ENCODE measurements around the gene ETNK2. TPM values are rescaled to one million over a fixed set of nuclear protein-coding genes. Genes with fewer than 3 reads are reported as not detected.
"Not testable (repeated sequence)": the region's sequence is repeated elsewhere in the genome, so short reads cannot be mapped to it uniquely, and the experiment has no call there.

The ETNK2 gene
- total RNA-seq, 1 donor from 2014 or later, result 13.5 TPM

GRCh38 chr1:204098683-204099082 is 53.2 kb downstream of the ETNK2 start:
- DNase-seq (ENCODE audit: low spot score), result no peak

DNA sequence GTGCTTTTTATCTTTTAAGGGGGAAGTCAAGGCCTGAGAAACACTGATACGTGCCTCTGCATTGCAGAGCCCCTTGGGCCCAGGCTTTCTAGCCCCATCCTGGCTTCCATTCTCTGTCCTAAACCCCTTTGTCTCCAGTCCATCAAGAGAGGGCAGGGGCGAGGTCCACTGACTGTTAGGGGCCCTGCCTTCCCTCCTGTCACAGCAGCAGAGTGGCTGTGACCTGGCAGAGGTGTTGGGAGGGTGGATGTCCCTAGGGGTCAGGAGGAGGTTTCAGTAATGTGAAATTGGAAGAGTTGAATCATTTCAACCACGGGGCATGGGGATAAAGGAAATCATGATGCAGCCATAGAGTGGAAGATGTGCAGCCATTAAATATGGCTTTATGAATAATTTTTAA is 54.9 kb downstream of the ETNK2 start:
- no peak for DNase-seq (ENCODE audit: low spot score)

GRCh38 chr1:204094856-204095634 is 56.8 kb downstream of the ETNK2 start:
- no peak for DNase-seq (ENCODE audit: low spot score)

GRCh38 chr1:204094313-204094729 is 57.5 kb downstream of the ETNK2 start:
- no peak for DNase-seq (ENCODE audit: low spot score)

GRCh38 chr1:204093781-204094180 is 58.1 kb downstream of the ETNK2 start:
- no peak for DNase-seq (ENCODE audit: low spot score)

- no peak for DNase-seq (ENCODE audit: low spot score)
These were observed 58.5 kb downstream of the ETNK2 start for GRCh38 chr1:204093421-204093717.

- no peak for DNase-seq (ENCODE audit: low spot score)
These were observed 59.0 kb downstream of the ETNK2 start for GRCh38 chr1:204092632-204093420.

- DNase-seq (ENCODE audit: low spot score), result no peak
These were observed 60.0 kb downstream of the ETNK2 start for GRCh38 chr1:204091787-204092312.

DNA sequence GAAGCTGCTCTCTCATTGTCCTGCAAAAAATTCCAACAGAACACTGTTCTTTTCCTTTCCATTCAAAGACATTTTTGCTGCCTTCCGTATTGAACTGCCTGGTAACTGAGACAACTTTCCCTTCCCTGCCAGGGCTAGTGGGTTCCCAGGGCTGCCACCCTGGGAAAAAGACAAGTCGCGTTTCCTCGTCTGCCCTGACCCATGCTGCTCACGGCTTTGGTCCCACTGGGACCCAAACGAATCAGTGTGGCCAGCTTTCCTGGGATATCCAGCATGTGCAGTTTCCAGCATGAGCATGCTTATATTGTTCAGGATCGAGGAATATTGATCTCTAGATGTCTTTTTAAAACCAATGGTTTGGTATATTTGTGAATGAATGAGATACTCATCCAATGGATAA is 60.8 kb downstream of the ETNK2 start:
- DNase-seq (ENCODE audit: low spot score), result no peak

DNA sequence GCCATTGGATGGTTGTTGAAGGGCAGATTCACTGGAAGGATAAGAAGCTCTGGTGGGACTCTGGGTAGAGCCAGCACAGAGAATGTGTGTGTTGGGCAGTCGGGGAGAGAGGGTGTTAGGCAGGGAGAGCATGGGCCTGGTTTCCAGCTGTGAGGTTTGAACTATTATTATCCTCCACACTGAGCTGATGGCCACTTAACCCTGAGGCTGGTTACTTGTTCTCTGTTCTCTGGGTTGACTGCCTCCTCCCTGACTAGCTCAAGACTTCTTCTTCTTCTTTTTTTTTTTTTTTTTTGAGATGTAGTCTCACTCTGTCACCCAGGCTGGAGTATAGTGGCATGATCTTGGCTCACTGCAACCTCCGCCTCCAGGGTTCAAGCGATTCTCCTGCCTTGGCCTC is 61.7 kb downstream of the ETNK2 start:
- not testable (repeated sequence) for DNase-seq (ENCODE audit: low spot score)

- peak; percentile 85 for DNase-seq (ENCODE audit: low spot score)
These were observed 62.6 kb downstream of the ETNK2 start for GRCh38 chr1:204089044-204089751.

DNA sequence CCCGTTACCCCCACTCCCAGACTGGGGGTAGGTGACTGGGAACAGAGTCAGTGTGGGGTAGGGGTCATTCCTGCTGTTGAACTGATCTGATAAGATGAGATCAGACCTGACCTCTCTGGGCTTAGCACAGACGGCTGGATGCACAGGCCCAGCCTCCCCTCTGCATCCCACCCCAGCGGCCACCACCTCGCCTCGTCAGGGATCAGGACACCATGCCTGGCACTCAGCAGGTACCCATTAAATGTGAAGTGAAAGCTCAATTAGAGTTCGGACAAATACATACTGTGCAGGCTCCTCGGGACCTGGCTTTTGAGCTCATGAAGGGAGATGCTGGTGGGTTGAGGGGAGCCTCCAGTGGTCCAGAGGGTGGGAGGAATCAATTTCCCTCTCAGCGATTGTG is 63.2 kb downstream of the ETNK2 start:
- no peak for DNase-seq (ENCODE audit: low spot score)

DNA sequence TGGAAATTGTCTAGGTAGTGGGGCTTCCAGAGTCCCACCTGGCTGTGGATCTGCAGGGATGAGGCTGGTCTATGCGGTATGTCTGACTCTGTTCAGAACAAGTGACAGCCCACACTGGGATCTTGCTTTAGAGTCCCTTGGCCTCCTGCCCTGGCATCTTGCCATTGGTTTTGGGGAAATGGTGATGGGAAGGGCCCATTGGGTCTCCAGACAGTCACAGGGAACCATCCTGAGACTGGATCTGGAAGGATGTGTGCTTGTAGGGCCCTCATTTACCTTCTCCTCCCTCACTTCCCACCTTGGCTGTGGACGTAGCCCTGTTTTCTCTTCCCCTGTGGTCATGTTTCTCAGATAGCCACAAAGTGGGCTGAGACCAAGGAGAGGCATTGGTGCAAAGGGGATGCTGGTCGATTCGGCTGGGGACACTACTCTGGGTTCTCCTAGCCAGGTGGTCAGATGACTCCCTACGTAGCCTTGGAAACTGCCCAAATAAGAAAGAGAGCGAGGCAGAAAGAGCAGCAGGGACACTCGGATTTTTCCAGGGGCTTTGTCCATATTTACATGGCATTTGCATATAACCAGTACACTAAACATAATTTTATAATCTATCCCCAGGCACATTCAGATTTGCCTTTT is 63.8 kb downstream of the ETNK2 start:
- DNase-seq (ENCODE audit: low spot score), result no peak

DNA sequence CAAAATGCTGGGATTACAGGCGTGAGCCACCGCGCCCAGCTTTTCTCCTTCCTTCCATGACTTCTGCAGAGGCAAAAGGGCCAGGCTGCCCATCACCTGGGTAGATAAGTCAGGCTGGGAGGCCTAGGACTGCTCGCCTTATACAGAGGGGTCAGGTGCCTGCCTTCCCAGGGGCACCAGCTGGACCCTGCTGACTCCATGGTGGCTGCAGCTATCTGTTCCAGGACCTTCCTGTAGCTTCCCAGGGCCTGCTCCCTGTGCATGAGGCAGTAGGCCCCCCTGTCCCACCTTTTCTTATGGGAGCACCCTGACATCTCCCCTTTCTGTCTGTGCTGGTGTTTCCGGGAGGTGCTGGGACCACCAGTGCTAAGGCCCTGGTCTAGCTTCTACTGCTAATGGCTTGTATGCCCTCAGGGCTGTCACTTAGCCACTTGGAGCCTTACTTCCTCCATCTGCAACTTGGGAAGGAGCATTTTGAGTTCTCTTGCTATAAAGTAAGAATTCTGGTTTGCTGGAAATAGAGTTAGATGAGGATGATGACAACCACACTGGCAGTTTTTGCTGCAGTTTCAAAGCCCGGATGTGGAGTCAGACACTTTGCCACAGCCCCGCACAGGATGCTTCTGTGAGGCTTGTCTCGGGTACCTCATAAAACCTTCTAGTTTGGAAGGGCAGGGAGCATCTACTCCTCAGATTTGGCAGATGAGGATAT is 64.5 kb downstream of the ETNK2 start:
- no peak for DNase-seq (ENCODE audit: low spot score)

GRCh38 chr1:204085876-204086275 is 66.0 kb downstream of the ETNK2 start:
- no peak for DNase-seq (ENCODE audit: low spot score)

DNA sequence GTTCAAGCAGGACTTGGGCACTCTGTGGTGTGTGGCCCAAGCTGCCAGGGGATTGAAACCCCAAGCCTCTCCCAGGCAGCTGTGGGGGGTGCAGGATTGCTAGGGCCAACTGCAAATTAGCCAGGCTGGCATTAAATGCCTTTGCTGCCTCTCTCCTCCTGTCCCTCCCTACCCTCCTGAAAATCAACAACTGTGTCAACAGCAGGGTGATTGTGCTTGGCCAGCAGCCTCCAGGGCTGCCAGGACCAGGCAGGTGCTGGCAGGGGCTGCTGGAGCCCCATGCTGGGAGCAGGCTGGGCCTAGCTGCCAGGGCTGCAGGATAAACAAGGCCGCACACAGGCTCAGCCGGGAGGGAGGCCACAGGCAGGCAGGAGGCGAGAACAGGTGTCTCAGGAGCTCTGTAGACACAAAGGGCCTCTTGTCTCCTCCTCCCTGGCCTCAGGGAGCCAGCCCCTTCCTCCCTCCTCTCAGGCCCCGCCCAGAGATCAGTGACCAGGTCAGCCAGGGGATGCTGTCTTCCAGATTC is 67.5 kb downstream of the ETNK2 start:
- no peak for DNase-seq (ENCODE audit: low spot score)

DNA sequence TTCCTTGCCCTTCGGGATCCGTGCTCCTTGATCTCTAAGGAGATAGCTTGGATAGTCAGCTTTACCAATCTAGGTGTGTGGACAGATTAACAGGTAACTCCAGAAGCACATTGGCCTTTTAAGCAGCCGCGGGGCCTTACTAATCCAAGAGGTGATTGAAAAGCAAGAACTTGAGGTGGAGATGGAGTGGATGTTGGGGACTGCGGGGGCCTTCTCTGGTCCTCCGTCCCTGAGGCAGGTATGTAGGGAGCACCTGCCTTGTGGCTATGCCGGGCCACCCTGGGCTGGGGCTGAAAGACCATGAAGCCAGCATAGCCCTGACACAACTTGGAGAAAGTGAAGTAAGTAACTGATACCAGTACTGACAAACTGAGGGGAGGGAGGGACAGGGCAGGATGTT is 68.4 kb downstream of the ETNK2 start:
- no peak for DNase-seq (ENCODE audit: low spot score)

DNA sequence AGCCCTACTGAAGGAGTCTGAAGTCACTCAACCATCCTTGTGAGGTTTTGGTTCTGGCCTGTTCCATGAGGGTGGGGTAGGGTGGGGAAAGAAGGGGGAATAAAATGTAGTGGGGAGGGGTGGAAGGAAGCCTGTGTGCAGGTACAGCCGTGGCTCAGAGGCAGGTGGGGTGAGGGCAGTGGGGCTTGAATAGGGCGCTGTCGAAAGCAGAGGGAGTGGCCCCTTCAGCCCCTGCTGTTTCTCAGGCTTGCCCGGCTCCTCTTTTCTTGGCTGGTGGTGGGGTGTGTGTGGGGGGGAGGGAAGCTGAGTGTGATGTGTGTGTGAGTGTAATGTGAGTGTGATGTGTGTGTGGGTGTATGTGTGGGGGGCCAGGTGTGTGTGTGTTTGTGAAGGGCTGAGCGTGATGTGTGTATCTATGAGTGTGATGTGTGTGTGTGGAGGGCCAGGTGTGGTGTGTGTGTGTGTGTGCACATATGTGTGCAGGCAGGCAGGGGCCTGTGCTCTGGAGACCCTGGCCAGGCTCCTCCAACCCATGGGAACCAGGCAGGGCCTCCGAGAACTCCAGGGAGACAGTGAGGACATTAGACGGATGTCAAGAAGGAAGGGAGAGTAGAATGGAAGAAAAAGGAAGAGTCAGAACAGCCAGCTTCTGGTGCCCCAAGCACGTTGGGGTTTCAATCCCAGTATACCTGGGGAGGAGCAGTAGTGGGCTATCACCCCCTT is 69.9 kb downstream of the ETNK2 start:
- no peak for DNase-seq (ENCODE audit: low spot score)

DNA sequence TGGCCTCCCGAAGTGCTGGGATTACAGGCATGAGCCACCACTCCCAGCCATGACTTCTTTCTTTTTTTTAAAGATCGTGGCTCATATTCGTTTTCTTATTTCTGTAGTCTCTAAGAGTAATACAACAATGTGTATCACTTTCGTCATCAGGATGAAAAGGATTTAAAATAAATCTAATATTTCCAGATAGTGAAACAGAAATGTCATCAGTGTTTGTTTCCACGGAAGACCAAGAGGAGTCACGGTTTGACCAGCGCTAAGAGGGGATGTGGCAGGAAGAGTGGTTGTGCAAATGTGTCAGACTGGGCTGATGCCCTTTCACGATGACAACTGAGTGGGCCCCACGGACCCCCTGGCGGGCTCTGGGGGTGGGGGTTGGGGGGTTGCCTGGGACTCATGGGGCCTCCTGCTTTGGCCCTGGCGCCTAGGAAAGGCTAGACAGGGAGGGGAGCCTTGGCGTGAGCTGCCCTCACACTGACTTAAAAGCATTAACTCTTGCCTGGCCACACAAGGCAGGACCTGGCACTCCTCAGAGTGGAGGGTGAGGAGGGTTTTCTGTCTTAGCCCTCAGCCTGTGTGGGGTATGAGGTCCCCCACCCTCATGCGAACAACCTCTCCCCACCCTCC is 70.6 kb downstream of the ETNK2 start:
- DNase-seq (ENCODE audit: low spot score), result no peak

Data from ureter (tissue), 1 donor.